H9 (cell line): Measurements from ENCODE around the gene DUOX1. TPM values are rescaled to one million over a fixed set of nuclear protein-coding genes. Genes with fewer than 3 reads are reported as not detected.

ENCODE experiments used
- DNase-seq: peaks from one replicate; pipeline ENCODE4 v3.0.0-alpha.2; 2017
- H2AFZ ChIP-seq: one replicate; pipeline ENCODE4 v1.6.1; 2013; ENCODE audit warnings: mild to moderate bottlenecking, low read length, control low read depth, moderate library complexity
- H2AK5ac ChIP-seq: 2 replicates; pipeline ENCODE4 v1.6.1; 2013; ENCODE audit warnings: low read length, control low read depth, mixed read lengths; ENCODE audit not compliant: insufficient read length
- H2BK120ac ChIP-seq: one replicate; pipeline ENCODE4 v1.6.1; 2013; ENCODE audit warnings: low read depth, mild to moderate bottlenecking, low read length, control low read depth, inconsistent platforms; ENCODE audit not compliant: poor library complexity, severe bottlenecking
- H2BK12ac ChIP-seq: 2 replicates; pipeline ENCODE4 v1.6.1; 2013; ENCODE audit warnings: low read length, control low read depth, mixed read lengths, low read depth; ENCODE audit not compliant: insufficient read length
- H2BK15ac ChIP-seq: 2 replicates; pipeline ENCODE4 v1.6.1; 2013; ENCODE audit warnings: low read depth, low read length, control low read depth
- H2BK20ac ChIP-seq: one replicate; pipeline ENCODE4 v1.6.1; 2013; ENCODE audit warnings: low read depth, mild to moderate bottlenecking, low read length, control low read depth, inconsistent platforms; ENCODE audit not compliant: poor library complexity, severe bottlenecking
- H2BK5ac ChIP-seq: 2 replicates; pipeline ENCODE4 v1.6.1; 2013; ENCODE audit warnings: low read length, control low read depth, mixed read lengths; ENCODE audit not compliant: insufficient read length
- H3K14ac ChIP-seq: 2 replicates; pipeline ENCODE4 v1.6.1; 2013; ENCODE audit warnings: low read length, control low read depth; ENCODE audit not compliant: insufficient read depth
- H3K18ac ChIP-seq: 2 replicates; pipeline ENCODE4 v1.6.1; 2013; ENCODE audit warnings: low read depth, mild to moderate bottlenecking, mixed read lengths, low read length, control low read depth; ENCODE audit not compliant: insufficient read length
- H3K23ac ChIP-seq: 2 replicates; pipeline ENCODE4 v1.6.1; 2013; ENCODE audit warnings: low read length, control low read depth, mixed read lengths, low read depth; ENCODE audit not compliant: insufficient read length
- H3K23me2 ChIP-seq: 2 replicates; pipeline ENCODE4 v1.6.1; 2013; ENCODE audit warnings: low read depth, mild to moderate bottlenecking, mixed read lengths, low read length, control low read depth; ENCODE audit not compliant: insufficient read length, poor library complexity, severe bottlenecking
- H3K27ac ChIP-seq: 2 replicates; pipeline ENCODE4 v1.5.1; 2013; ENCODE audit warnings: low read length, control low read depth, mixed read lengths, low read depth; ENCODE audit not compliant: insufficient read length
- H3K27me3 ChIP-seq: 2 replicates; pipeline ENCODE4 v1.6.1; 2013; ENCODE audit warnings: low read length, control low read depth, inconsistent platforms; ENCODE audit not compliant: insufficient read depth
- H3K4ac ChIP-seq: 2 replicates; pipeline ENCODE4 v1.6.1; 2013; ENCODE audit warnings: low read depth, mild to moderate bottlenecking, control low read depth, inconsistent platforms, low read length, moderate library complexity
- H3K4me1 ChIP-seq: 2 replicates; pipeline ENCODE4 v1.6.1; 2013; ENCODE audit warnings: low read length, control low read depth, inconsistent platforms; ENCODE audit not compliant: insufficient read depth
- H3K4me2 ChIP-seq: 2 replicates; pipeline ENCODE4 v1.6.1; 2013; ENCODE audit warnings: low read length, control low read depth, mixed read lengths; ENCODE audit not compliant: insufficient read length, insufficient read depth
- H3K56ac ChIP-seq: 2 replicates; pipeline ENCODE4 v1.6.1; 2013; ENCODE audit warnings: low read depth, mild to moderate bottlenecking, mixed read lengths, low read length, control low read depth; ENCODE audit not compliant: insufficient read length
- H3K79me1 ChIP-seq: 2 replicates; pipeline ENCODE4 v1.6.1; 2013; ENCODE audit warnings: low read depth, mild to moderate bottlenecking, moderate library complexity, low read length, control low read depth, inconsistent platforms; ENCODE audit not compliant: insufficient read depth, poor library complexity, severe bottlenecking
- H3K79me2 ChIP-seq: 2 replicates; pipeline ENCODE4 v1.6.1; 2013; ENCODE audit warnings: low read length, control low read depth, inconsistent platforms; ENCODE audit not compliant: insufficient read depth
- H3K9ac ChIP-seq: 2 replicates; pipeline ENCODE4 v1.6.1; 2013; ENCODE audit warnings: low read length, control low read depth, mixed read lengths; ENCODE audit not compliant: insufficient read length; ENCODE audit errors: extremely low read depth
- H3K9me3 ChIP-seq: one replicate; pipeline ENCODE4 v1.6.1; 2013; ENCODE audit warnings: low read depth, low read length, inconsistent platforms; ENCODE audit not compliant: control insufficient read depth
- H3T11ph ChIP-seq: one replicate; pipeline ENCODE4 v1.6.1; 2013; ENCODE audit warnings: mild to moderate bottlenecking, low read length, control low read depth, inconsistent platforms
- H4K20me1 ChIP-seq: one replicate; pipeline ENCODE4 v1.6.1; 2013; ENCODE audit not compliant: control insufficient read depth, insufficient read length, insufficient read depth
- H4K5ac ChIP-seq: 2 replicates; pipeline ENCODE4 v1.6.1; 2013; ENCODE audit warnings: low read depth, mild to moderate bottlenecking, mixed read lengths, low read length, control low read depth; ENCODE audit not compliant: insufficient read length
- H4K8ac ChIP-seq: replicated peaks from 2 replicates; pipeline ENCODE4 v1.6.1; 2013; ENCODE audit warnings: low read length, control low read depth, mixed read lengths, low read depth; ENCODE audit not compliant: insufficient read length
- H4K91ac ChIP-seq: 2 replicates; pipeline ENCODE4 v1.6.1; 2013; ENCODE audit warnings: low read depth, mild to moderate bottlenecking, moderate library complexity, mixed read lengths, low read length, control low read depth; ENCODE audit not compliant: insufficient read length
- H3K27ac Mint-ChIP-seq, 3 experiments: 2 replicates in 2 of 3; 3 replicates in 1 of 3; pipeline ENCODE4 v1.8.0; 2020 to 2021; ENCODE audit warnings: mixed read lengths in 3 of 3, mild to moderate bottlenecking in 1 of 3, moderate library complexity in 1 of 3
- H3K27me3 Mint-ChIP-seq: 2 replicates; pipeline ENCODE4 v1.8.0; 2021; ENCODE audit warnings: low read depth, mild to moderate bottlenecking, moderate library complexity, mixed read lengths
- H3K36me3 Mint-ChIP-seq, 3 experiments: 2 replicates in 2 of 3; 3 replicates in 1 of 3; pipeline ENCODE4 v1.8.0; 2020 to 2021; ENCODE audit warnings: low read depth in 3 of 3, mixed read lengths in 3 of 3; ENCODE audit not compliant: insufficient read depth in 1 of 3
- H3K4me1 Mint-ChIP-seq, 2 experiments: 2 replicates each; pipeline ENCODE4 v1.8.0; 2020; ENCODE audit warnings: mixed read lengths in 2 of 2
- H3K4me3 Mint-ChIP-seq, 2 experiments: 2 replicates in 1 of 2; 3 replicates in 1 of 2; pipeline ENCODE4 v1.8.0; 2020 to 2021; ENCODE audit warnings: mild to moderate bottlenecking in 2 of 2, mixed read lengths in 2 of 2, moderate library complexity in 1 of 2
- H3K9me3 Mint-ChIP-seq, 2 experiments: 2 replicates in 1 of 2; 3 replicates in 1 of 2; pipeline ENCODE4 v1.8.0; 2020; ENCODE audit warnings: mild to moderate bottlenecking in 2 of 2, mixed read lengths in 2 of 2, moderate library complexity in 1 of 2
- CTCF ChIP-seq: fragments of 200-600 bp; sonication (generic); conservative IDR thresholded peaks from 3 replicates; pipeline ENCODE4 v1.8.0; 2021; ENCODE audit warnings: antibody characterized with exemption, mild to moderate bottlenecking
- WGBS: extraction: QIAGEN DNeasy Blood & Tissue Kit; methylation state at CpG from one replicate; pipeline ENCODE4 v1.1.7; 2013; ENCODE audit warnings: missing lambda C conversion rate, low lambda C conversion rate, mixed read lengths; ENCODE audit not compliant: insufficient read length; ENCODE audit errors: extremely low coverage; 5-methylcytosine and 5-hydroxymethylcytosine counted together
- total RNA-seq: library from RNA; stranded (reverse); gene quantifications from 2 replicates; pipeline ENCODE4 v1.2.1, GENCODE V29; 2021

DUOX1 gene
- total RNA-seq, 1 experiment from 2014 or later: 2.6 TPM

- Histone ChIP-seq H3K9me3 (no peaks in the 10 kb centered on the region), H4K20me1 (no peaks in the 10 kb centered on the region), H2BK15ac (no peak overlapping the region), H4K8ac (no peak overlapping the region), H3K14ac (no peak overlapping the region), H2BK120ac (no peak overlapping the region), H3K79me1 (no peaks in the 10 kb centered on the region), H3K4me1 (no peaks in the 10 kb centered on the region; the same call in 1 of the 2 replicates), H3K56ac (no peak overlapping the region), H3K27ac (no peak overlapping the region), H3K4ac (no peak overlapping the region), H3T11ph (no peak overlapping the region), H3K9ac (no peak overlapping the region), H3K79me2 (no peaks in the 10 kb centered on the region), H4K5ac (no peak overlapping the region), H2BK5ac (no peak overlapping the region), H3K4me2 (peak overlapping the region; percentile 50), H3K18ac (no peak overlapping the region), H2BK20ac (no peak overlapping the region), H4K91ac (no peak overlapping the region), H2BK12ac (no peak overlapping the region), H3K23ac (no peak overlapping the region), H2AK5ac (no peak overlapping the region), H3K23me2 (no peaks in the 10 kb centered on the region), H2AFZ (no peak overlapping the region), H3K27me3 (peaks cover 46% of the 10 kb centered on the region)
- Mint-ChIP-seq H3K27ac (no peak overlapping the region), H3K27me3 (peaks cover 60% of the 10 kb centered on the region), H3K4me3 (peak overlapping the region; percentile 43 to 66; a peak in 4 of 5 replicates), H3K4me1 (peaks cover 7 to 11% of the 10 kb centered on the region in 2 experiments; a peak in 3 of 4 replicates), H3K9me3 (no peaks in the 10 kb centered on the region), H3K36me3 (peaks cover 0 to 1% (median 0%) of the 10 kb centered on the region in 3 experiments; a peak in 1 of 7 replicates)
- no CpG with 5 or more reads among the region's 10 CpGs for WGBS
- peak; percentile 56 for TF ChIP-seq CTCF
- DNase-seq: peak; percentile 60
Measured at GRCh38 chr15:45136378-45136764, 6.6 kb downstream of the DUOX1 start.
